Measurements from ENCODE around the gene SIRPG. TPM values are rescaled to one million over a fixed set of nuclear protein-coding genes. Genes with fewer than 3 reads are reported as not detected.
"Not testable (repeated sequence)": the region's sequence is repeated elsewhere in the genome, so short reads cannot be mapped to it uniquely, and the experiment has no call there.

Gene SIRPG
- total RNA-seq (10 to 100 TPM; 28.0 to 28.3 TPM), total RNA-seq (3.6 to 43.1 (median 9.7) reads per million in 172 experiments)
- polyA plus RNA-seq (2013, experiment 1 of 2), result 79.8 TPM
- polyA plus RNA-seq (2013, experiment 2 of 2), result 106 TPM

- H3K36me3 ChIP-seq (ENCODE audit: insufficient read depth, low read length), result peaks cover 8% of the 10 kb centered on the region
- CTCF ChIA-PET, result no interaction called here
- H3K27me3 ChIP-seq (ENCODE audit: control insufficient read depth in 1 of 2, insufficient read depth in 2 of 2, low read length in 2 of 2), result no peaks in the 10 kb centered on the region
- peaks cover 93% of the 10 kb centered on the region for H3K4me1 Mint-ChIP-seq (ENCODE audit: low read depth)
- H3K9me3 ChIP-seq (ENCODE audit: control insufficient read depth in 1 of 2, insufficient read depth in 1 of 2, low read length in 2 of 2), result peaks cover 5% of the 10 kb centered on the region in 2 experiments
- intact Hi-C loops (cut with DNase I, micrococcal nuclease), result loop anchor here in 1 of 2 experiments (2.0 to 5.0 kb wide), 2 partner anchors 15 to 75 kb away; no protein-coding TSS in a partner anchor
- DNase-seq, result peak in 7 of 14 experiments; percentile 20 to 72 (median 55)
- H3K36me3 Mint-ChIP-seq (ENCODE audit: low read depth), result peaks cover 43% of the 10 kb centered on the region
- ATAC-seq (ENCODE audit: poor library complexity), result peak; percentile 68
- TF ChIP-seq, protein P1, sequence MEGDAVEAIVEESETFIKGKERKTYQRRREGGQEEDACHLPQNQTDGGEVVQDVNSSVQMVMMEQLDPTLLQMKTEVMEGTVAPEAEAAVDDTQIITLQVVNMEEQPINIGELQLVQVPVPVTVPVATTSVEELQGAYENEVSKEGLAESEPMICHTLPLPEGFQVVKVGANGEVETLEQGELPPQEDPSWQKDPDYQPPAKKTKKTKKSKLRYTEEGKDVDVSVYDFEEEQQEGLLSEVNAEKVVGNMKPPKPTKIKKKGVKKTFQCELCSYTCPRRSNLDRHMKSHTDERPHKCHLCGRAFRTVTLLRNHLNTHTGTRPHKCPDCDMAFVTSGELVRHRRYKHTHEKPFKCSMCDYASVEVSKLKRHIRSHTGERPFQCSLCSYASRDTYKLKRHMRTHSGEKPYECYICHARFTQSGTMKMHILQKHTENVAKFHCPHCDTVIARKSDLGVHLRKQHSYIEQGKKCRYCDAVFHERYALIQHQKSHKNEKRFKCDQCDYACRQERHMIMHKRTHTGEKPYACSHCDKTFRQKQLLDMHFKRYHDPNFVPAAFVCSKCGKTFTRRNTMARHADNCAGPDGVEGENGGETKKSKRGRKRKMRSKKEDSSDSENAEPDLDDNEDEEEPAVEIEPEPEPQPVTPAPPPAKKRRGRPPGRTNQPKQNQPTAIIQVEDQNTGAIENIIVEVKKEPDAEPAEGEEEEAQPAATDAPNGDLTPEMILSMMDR (IDR thresholded peaks at IDR 0.05), result no peak
- peak within 1 kb of the TSS; percentile 94 for H3K4me3 Mint-ChIP-seq
- H3K9me3 Mint-ChIP-seq, result peaks cover 2% of the 10 kb centered on the region
- peak within 1 kb of the TSS; percentile 69 for H3K4me3 ChIP-seq (ENCODE audit: low read length)
- H3K27ac Mint-ChIP-seq, result peak within 1 kb of the TSS; percentile 95
- POLR2A ChIA-PET, result interaction anchor here (0.6 to 2.6 kb wide), 5 partner anchors 8 to 74 kb away, joined by 4 to 12 read pairs (median 5); no protein-coding TSS in a partner anchor
- H3K27me3 Mint-ChIP-seq, result no peaks in the 10 kb centered on the region
- H3K4me1 ChIP-seq (ENCODE audit: insufficient read depth, low read length), result peaks cover 65% of the 10 kb centered on the region
- H3K27ac ChIP-seq (ENCODE audit: low read depth in 1 of 2, low read length in 2 of 2), result peak within 1 kb of the TSS; percentile 76 to 77
Measured at GRCh38 chr20:1657556-1658334, at the start of gene SIRPG. Gene SIRPG, minus strand, starts transcription at chr20:1657779. Its CDS starts 65 bp downstream, at chr20:1657714.

DNA sequence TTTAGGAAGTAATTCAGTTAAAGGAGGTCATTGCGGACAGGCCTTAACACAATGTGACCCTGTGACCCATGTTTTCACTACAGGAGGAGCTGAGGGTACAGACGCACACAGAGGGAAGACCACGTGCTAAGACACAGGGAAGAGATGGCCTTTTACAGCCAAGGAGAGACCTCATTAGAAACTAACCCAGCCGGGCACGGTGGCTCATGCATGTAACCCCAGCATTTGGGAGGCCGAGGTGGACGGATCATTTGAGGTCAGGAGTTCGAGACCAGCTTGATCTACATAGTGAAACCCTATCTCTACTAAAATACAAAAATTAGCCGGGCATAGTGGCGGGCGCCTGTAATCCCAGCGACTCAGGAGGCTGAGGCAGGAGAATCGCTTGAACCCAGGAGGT is 49.3 kb upstream of the SIRPG start:
- H3K36me3 Mint-ChIP-seq (ENCODE audit: low read depth); H3K9me3 ChIP-seq (ENCODE audit: control insufficient read depth in 1 of 2, insufficient read depth in 1 of 2, low read length in 2 of 2); POLR2A ChIA-PET; H3K4me3 Mint-ChIP-seq; intact Hi-C loops (cut with DNase I, micrococcal nuclease); DNase-seq; H3K9me3 Mint-ChIP-seq; H3K4me3 ChIP-seq (ENCODE audit: low read length); H3K36me3 ChIP-seq (ENCODE audit: insufficient read depth, low read length); CTCF ChIA-PET; H3K27ac Mint-ChIP-seq; H3K27ac ChIP-seq (ENCODE audit: low read depth in 1 of 2, low read length in 2 of 2); H3K27me3 ChIP-seq (ENCODE audit: control insufficient read depth in 1 of 2, insufficient read depth in 2 of 2, low read length in 2 of 2); ATAC-seq (ENCODE audit: poor library complexity); H3K27me3 Mint-ChIP-seq: not testable (repeated sequence)
- H3K4me1 Mint-ChIP-seq (ENCODE audit: low read depth), result peaks cover 43% of the 10 kb centered on the region
- H3K4me1 ChIP-seq (ENCODE audit: insufficient read depth, low read length), result peaks cover 14% of the 10 kb centered on the region

GRCh38 chr20:1706079-1706478 is 48.5 kb upstream of the SIRPG start:
- Histone ChIP-seq H3K27ac (ENCODE audit: low read depth in 1 of 2, low read length in 2 of 2) (no peak overlapping the region), H3K4me1 (ENCODE audit: insufficient read depth, low read length) (peaks cover 14% of the 10 kb centered on the region), H3K4me3 (ENCODE audit: low read length) (no peak overlapping the region), H3K9me3 (ENCODE audit: control insufficient read depth in 1 of 2, insufficient read depth in 1 of 2, low read length in 2 of 2) (no peaks in the 10 kb centered on the region), H3K27me3 (ENCODE audit: control insufficient read depth in 1 of 2, insufficient read depth in 2 of 2, low read length in 2 of 2) (no peaks in the 10 kb centered on the region), H3K36me3 (ENCODE audit: insufficient read depth, low read length) (no peaks in the 10 kb centered on the region)
- POLR2A ChIA-PET, result interaction anchor here (0.9 kb wide), 1 partner anchor 32 kb away, joined by 3 read pairs; no protein-coding TSS in a partner anchor
- Mint-ChIP-seq H3K27me3 (no peaks in the 10 kb centered on the region), H3K9me3 (peaks cover 2% of the 10 kb centered on the region), H3K36me3 (ENCODE audit: low read depth) (no peaks in the 10 kb centered on the region), H3K4me1 (ENCODE audit: low read depth) (peaks cover 45% of the 10 kb centered on the region), H3K4me3 (no peak overlapping the region), H3K27ac (no peak overlapping the region)
- CTCF ChIA-PET, result no interaction called here
- ATAC-seq (ENCODE audit: poor library complexity) (no peak), DNase-seq (no peak)
- TF ChIP-seq, protein P1 (IDR thresholded peaks at IDR 0.05), result no peak
- intact Hi-C loops (cut with DNase I, micrococcal nuclease), result no loop called here

Data from CD4-positive, alpha-beta T cell (primary cell).